ENCODE results near the gene KRTAP10-7. TPM values are rescaled to one million over a fixed set of nuclear protein-coding genes. Genes with fewer than 3 reads are reported as not detected.
"Not testable (repeated sequence)": the region's sequence is repeated elsewhere in the genome, so short reads cannot be mapped to it uniquely, and the experiment has no call there.

KRTAP10-7 gene
- polyA plus RNA-seq = not detected

- not testable (repeated sequence) for H3K36me3 Mint-ChIP-seq, H3K4me3 Mint-ChIP-seq, H3K27ac Mint-ChIP-seq, H3K4me1 Mint-ChIP-seq
- peaks cover 0 to 11% (median 7%) of the 10 kb centered on the region in 3 donors for H3K9me3 Mint-ChIP-seq
- peaks cover 17% of the 10 kb centered on the region for H3K27me3 Mint-ChIP-seq
These were observed at the start of gene KRTAP10-7 for GRCh38 chr21:44600118-44600978. KRTAP10-7 (plus strand) TSS chr21:44600597; CDS start chr21:44600622, 25 bp downstream.

GRCh38 chr21:44550807-44551206, 49.6 kb upstream of the KRTAP10-7 start:
- Mint-ChIP-seq H3K27ac (no peak overlapping the region), H3K4me3 (no peak overlapping the region)

GRCh38 chr21:44551340-44551961, 48.9 kb upstream of the KRTAP10-7 start, which contains the start of gene KRTAP10-2:
KRTAP10-2 (minus strand) TSS chr21:44551505; CDS start chr21:44551458, 47 bp downstream.
- peaks cover 43% of the 10 kb centered on the region for H3K27me3 Mint-ChIP-seq
- H3K4me3 Mint-ChIP-seq = no peak within 1 kb of the TSS

More at GRCh38 chr21:44550807-44551206, 49.6 kb upstream of the KRTAP10-7 start:
- H3K4me1 Mint-ChIP-seq = peaks cover 0 to 12% (median 7%) of the 10 kb centered on the region in 3 donors
- H3K36me3 Mint-ChIP-seq = peaks cover 3% of the 10 kb centered on the region
- H3K9me3 Mint-ChIP-seq = peaks cover 7 to 18% (median 17%) of the 10 kb centered on the region in 3 donors
- H3K27me3 Mint-ChIP-seq = peaks cover 41% of the 10 kb centered on the region

GRCh38 chr21:44552136-44552535, 48.3 kb upstream of the KRTAP10-7 start:
- Mint-ChIP-seq H3K27me3 (peaks cover 48% of the 10 kb centered on the region), H3K4me1 (peaks cover 4 to 12% (median 12%) of the 10 kb centered on the region in 3 donors), H3K9me3 (peaks cover under 1 to 10% (median 9%) of the 10 kb centered on the region in 3 donors), H3K27ac (no peak overlapping the region), H3K4me3 (no peak overlapping the region), H3K36me3 (peaks cover 3% of the 10 kb centered on the region)

More at GRCh38 chr21:44551340-44551961, 48.9 kb upstream of the KRTAP10-7 start, which contains the start of gene KRTAP10-2:
- H3K27ac Mint-ChIP-seq = no peak within 1 kb of the TSS
- H3K9me3 Mint-ChIP-seq = peaks cover 7 to 17% (median 15%) of the 10 kb centered on the region in 3 donors
- peaks cover 3% of the 10 kb centered on the region for H3K36me3 Mint-ChIP-seq
- peaks cover 0 to 12% (median 7%) of the 10 kb centered on the region in 3 donors for H3K4me1 Mint-ChIP-seq

- H3K36me3 Mint-ChIP-seq = peaks cover 2% of the 10 kb centered on the region
These were observed 47.7 kb upstream of the KRTAP10-7 start for GRCh38 chr21:44552681-44553080.

GRCh38 chr21:44555200-44555875, 45.1 kb upstream of the KRTAP10-7 start:
- Mint-ChIP-seq H3K9me3 (no peaks in the 10 kb centered on the region), H3K4me1 (peaks cover 3 to 13% (median 5%) of the 10 kb centered on the region in 3 donors), H3K27me3 (peaks cover 34% of the 10 kb centered on the region), H3K36me3 (no peaks in the 10 kb centered on the region), H3K27ac (peak overlapping the region in 1 of 3 donors; percentile 65), H3K4me3 (no peak overlapping the region)

More at GRCh38 chr21:44552681-44553080, 47.7 kb upstream of the KRTAP10-7 start:
- Mint-ChIP-seq H3K4me1 (peaks cover 4 to 13% (median 8%) of the 10 kb centered on the region in 3 donors), H3K4me3 (no peak overlapping the region), H3K27ac (no peak overlapping the region), H3K9me3 (peaks cover 0 to 4% (median 4%) of the 10 kb centered on the region in 3 donors), H3K27me3 (peaks cover 49% of the 10 kb centered on the region)

GRCh38 chr21:44556879-44557278, 43.5 kb upstream of the KRTAP10-7 start:
- Mint-ChIP-seq H3K4me1 (peaks cover 5 to 17% (median 13%) of the 10 kb centered on the region in 3 donors), H3K27ac (peak overlapping the region in 1 of 3 donors; percentile 19), H3K36me3 (no peaks in the 10 kb centered on the region), H3K9me3 (peaks cover 0 to 8% (median 3%) of the 10 kb centered on the region in 3 donors), H3K4me3 (peak overlapping the region in 1 of 4 donors; percentile 65), H3K27me3 (peaks cover 28% of the 10 kb centered on the region)

- peaks cover 8 to 24% (median 15%) of the 10 kb centered on the region in 3 donors for H3K4me1 Mint-ChIP-seq
- peaks cover 28% of the 10 kb centered on the region for H3K27me3 Mint-ChIP-seq
- no peaks in the 10 kb centered on the region for H3K36me3 Mint-ChIP-seq
- peak overlapping the region in 1 of 4 donors; percentile 3 for H3K4me3 Mint-ChIP-seq
- H3K27ac Mint-ChIP-seq = peak overlapping the region in 1 of 3 donors; percentile 19
- H3K9me3 Mint-ChIP-seq = peaks cover 2 to 16% (median 3%) of the 10 kb centered on the region in 3 donors
These were observed 42.7 kb upstream of the KRTAP10-7 start for GRCh38 chr21:44557491-44558328.

GRCh38 chr21:44558329-44558675, 42.1 kb upstream of the KRTAP10-7 start:
- Mint-ChIP-seq H3K9me3 (peaks cover 3 to 16% (median 3%) of the 10 kb centered on the region in 3 donors), H3K4me1 (peaks cover 8 to 26% (median 15%) of the 10 kb centered on the region in 3 donors), H3K27me3 (peaks cover 24% of the 10 kb centered on the region)
- H3K36me3 Mint-ChIP-seq, H3K27ac Mint-ChIP-seq, H3K4me3 Mint-ChIP-seq: not testable (repeated sequence)

- Mint-ChIP-seq H3K27me3 (peaks cover 21% of the 10 kb centered on the region), H3K27ac (no peak within 1 kb of the TSS), H3K4me1 (peaks cover 8 to 28% (median 15%) of the 10 kb centered on the region in 3 donors), H3K9me3 (peaks cover 3 to 16% (median 4%) of the 10 kb centered on the region in 3 donors), H3K36me3 (no peaks in the 10 kb centered on the region), H3K4me3 (peak within 1 kb of the TSS in 1 of 4 donors; percentile 3)
These were observed 41.7 kb upstream of the KRTAP10-7 start, which contains the start of gene KRTAP10-3 for GRCh38 chr21:44558695-44559094. KRTAP10-3 (minus strand) TSS chr21:44558795; CDS start chr21:44558715, 80 bp downstream.

GRCh38 chr21:44564099-44564498, 36.3 kb upstream of the KRTAP10-7 start:
- peaks cover 4 to 16% (median 5%) of the 10 kb centered on the region in 3 donors for H3K9me3 Mint-ChIP-seq
- H3K27ac Mint-ChIP-seq = no peak overlapping the region
- H3K4me3 Mint-ChIP-seq = peak overlapping the region in 1 of 4 donors; percentile 49

GRCh38 chr21:44564886-44565598, 35.4 kb upstream of the KRTAP10-7 start:
- H3K4me1 Mint-ChIP-seq = peaks cover 19 to 40% (median 19%) of the 10 kb centered on the region in 3 donors
- H3K27ac Mint-ChIP-seq = peak overlapping the region; percentile 24 to 86 (median 77)
- H3K9me3 Mint-ChIP-seq = peaks cover 4 to 16% (median 5%) of the 10 kb centered on the region in 3 donors
- peaks cover 2% of the 10 kb centered on the region for H3K27me3 Mint-ChIP-seq
- H3K36me3 Mint-ChIP-seq = no peaks in the 10 kb centered on the region
- H3K4me3 Mint-ChIP-seq = peak overlapping the region in 3 of 4 donors; percentile 34 to 50 (median 39)

More at GRCh38 chr21:44564099-44564498, 36.3 kb upstream of the KRTAP10-7 start:
- H3K4me1 Mint-ChIP-seq = peaks cover 19 to 40% (median 21%) of the 10 kb centered on the region in 3 donors
- H3K27me3 Mint-ChIP-seq = peaks cover 2% of the 10 kb centered on the region
- no peaks in the 10 kb centered on the region for H3K36me3 Mint-ChIP-seq

- H3K36me3 Mint-ChIP-seq = no peaks in the 10 kb centered on the region
- H3K27ac Mint-ChIP-seq = peak overlapping the region in 1 of 3 donors; percentile 96
- peaks cover 2 to 13% (median 5%) of the 10 kb centered on the region in 3 donors for H3K9me3 Mint-ChIP-seq
- peaks cover 18 to 33% (median 19%) of the 10 kb centered on the region in 3 donors for H3K4me1 Mint-ChIP-seq
- H3K27me3 Mint-ChIP-seq = peaks cover 2% of the 10 kb centered on the region
- peak overlapping the region in 2 of 4 donors; percentile 18 to 65 for H3K4me3 Mint-ChIP-seq
These were observed 34.0 kb upstream of the KRTAP10-7 start for GRCh38 chr21:44566403-44566802.

Measured in IgD-negative memory B cell (primary cell).